Activated naive CD4-positive, alpha-beta T cell treated with anti-CD3 and anti-CD28 coated beads, Interleukin-2, amount 50 U/mL, for 24 hours (primary cell): Measurements from ENCODE around the gene ABHD10.

Experiments
- H3K27ac Mint-ChIP-seq: one replicate; pipeline ENCODE4 v1.8.0; 2021; ENCODE audit warnings: mild to moderate bottlenecking, mixed read lengths
- H3K27me3 Mint-ChIP-seq: one replicate; pipeline ENCODE4 v1.8.0; 2021; ENCODE audit warnings: mixed read lengths
- H3K36me3 Mint-ChIP-seq: one replicate; pipeline ENCODE4 v1.8.0; 2021; ENCODE audit warnings: mixed read lengths
- H3K4me1 Mint-ChIP-seq: one replicate; pipeline ENCODE4 v1.8.0; 2021; ENCODE audit warnings: mixed read lengths
- H3K4me3 Mint-ChIP-seq: one replicate; pipeline ENCODE4 v1.8.0; 2021; ENCODE audit warnings: mild to moderate bottlenecking, mixed read lengths
- H3K9me3 Mint-ChIP-seq: one replicate; pipeline ENCODE4 v1.8.0; 2021; ENCODE audit warnings: mixed read lengths

ABHD10 gene

DNA sequence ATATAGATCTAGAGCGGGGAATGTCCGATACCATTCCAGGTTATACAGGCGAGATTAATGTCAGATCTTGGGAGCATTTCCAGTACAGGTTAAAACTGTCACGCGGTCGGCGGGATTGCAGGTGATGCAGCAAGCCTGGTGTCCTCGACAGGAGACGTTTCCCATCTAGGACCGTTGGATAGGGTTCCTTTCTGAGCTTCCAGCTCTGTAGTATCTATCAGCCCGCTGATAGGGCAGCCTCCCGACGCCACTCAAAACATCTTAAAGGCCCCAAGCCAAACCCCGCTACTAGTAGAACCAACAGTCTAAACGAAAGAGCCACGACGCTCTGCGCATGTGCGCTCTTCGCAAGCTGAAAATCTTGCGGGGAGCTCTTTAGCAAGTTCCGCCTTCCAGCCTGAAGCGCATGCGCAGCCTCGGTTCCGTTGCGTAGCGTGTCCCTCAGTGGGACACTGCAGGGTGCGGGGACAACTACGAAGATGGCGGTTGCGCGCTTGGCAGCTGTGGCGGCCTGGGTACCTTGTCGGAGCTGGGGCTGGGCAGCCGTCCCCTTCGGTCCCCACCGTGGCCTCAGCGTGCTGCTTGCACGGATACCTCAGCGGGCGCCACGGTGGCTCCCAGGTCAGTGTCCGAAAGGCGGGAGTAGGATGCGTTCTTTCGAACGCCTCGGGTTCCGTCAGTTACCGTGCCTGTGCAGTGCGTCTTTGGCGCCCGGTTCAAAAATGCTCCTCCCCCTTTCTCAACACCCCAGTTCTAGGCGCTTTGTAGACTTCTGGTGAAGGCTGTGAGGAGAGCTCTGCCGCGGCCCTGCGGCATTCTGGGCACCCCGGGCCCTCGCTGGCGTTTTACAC, at the start of gene ABHD10:
ABHD10 (plus strand) TSS at position 444 of the 851 bp plus-strand sequence; CDS start at position 480, 36 bp downstream.
- peaks cover under 1% of the 10 kb centered on the region for H3K27me3 Mint-ChIP-seq
- H3K27ac Mint-ChIP-seq, result peak within 1 kb of the TSS; percentile 7
- H3K4me3 Mint-ChIP-seq, result peak within 1 kb of the TSS; percentile 77
- peaks cover 49% of the 10 kb centered on the region for H3K4me1 Mint-ChIP-seq
- no peaks in the 10 kb centered on the region for H3K9me3 Mint-ChIP-seq
- peaks cover 4% of the 10 kb centered on the region for H3K36me3 Mint-ChIP-seq

DNA sequence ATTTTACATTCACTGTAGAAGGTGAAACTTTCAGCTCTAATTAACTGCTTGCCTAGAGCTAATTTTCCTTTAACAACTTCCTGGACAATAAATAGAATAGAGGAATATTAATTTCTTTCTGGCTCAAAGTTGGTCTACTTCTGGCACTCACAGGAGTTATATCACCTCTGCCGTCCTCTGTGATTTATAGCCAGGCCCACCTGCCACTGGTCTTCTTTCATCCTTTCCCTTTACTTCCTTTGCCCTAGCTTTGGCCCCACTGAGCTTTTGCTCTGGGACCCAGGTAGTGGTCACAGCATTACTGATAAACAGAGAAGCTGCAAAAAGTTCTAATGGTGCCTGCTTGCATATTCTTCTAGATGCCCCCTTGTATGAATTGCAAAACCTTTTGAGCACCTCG, 49.3 kb upstream of the ABHD10 start:
- Mint-ChIP-seq H3K9me3 (no peaks in the 10 kb centered on the region), H3K27ac (no peak overlapping the region), H3K4me1 (no peaks in the 10 kb centered on the region), H3K4me3 (no peak overlapping the region), H3K36me3 (no peaks in the 10 kb centered on the region), H3K27me3 (no peaks in the 10 kb centered on the region)

DNA sequence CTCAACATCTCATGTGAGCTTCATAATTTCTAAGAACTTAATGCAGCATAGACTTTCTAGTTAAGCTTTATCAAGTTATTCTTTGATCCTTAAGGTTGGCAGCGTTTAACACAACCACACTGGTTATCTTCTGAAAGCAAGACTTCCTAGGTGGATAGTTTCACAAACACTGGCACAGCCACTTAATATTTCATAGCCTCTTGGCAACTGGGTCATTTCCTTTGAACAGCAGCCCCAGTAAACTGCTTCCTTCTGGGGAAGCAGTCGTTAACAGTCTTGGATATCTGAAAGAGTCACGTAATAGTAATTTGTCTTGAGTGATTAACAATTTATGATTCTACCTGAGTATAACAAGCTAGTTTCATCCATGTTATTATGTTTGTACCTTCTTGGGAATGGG, 45.9 kb upstream of the ABHD10 start:
- H3K4me1 Mint-ChIP-seq, result no peaks in the 10 kb centered on the region
- no peak overlapping the region for H3K4me3 Mint-ChIP-seq
- no peaks in the 10 kb centered on the region for H3K36me3 Mint-ChIP-seq
- H3K27me3 Mint-ChIP-seq, result no peaks in the 10 kb centered on the region
- H3K9me3 Mint-ChIP-seq, result no peaks in the 10 kb centered on the region
- H3K27ac Mint-ChIP-seq, result no peak overlapping the region

DNA sequence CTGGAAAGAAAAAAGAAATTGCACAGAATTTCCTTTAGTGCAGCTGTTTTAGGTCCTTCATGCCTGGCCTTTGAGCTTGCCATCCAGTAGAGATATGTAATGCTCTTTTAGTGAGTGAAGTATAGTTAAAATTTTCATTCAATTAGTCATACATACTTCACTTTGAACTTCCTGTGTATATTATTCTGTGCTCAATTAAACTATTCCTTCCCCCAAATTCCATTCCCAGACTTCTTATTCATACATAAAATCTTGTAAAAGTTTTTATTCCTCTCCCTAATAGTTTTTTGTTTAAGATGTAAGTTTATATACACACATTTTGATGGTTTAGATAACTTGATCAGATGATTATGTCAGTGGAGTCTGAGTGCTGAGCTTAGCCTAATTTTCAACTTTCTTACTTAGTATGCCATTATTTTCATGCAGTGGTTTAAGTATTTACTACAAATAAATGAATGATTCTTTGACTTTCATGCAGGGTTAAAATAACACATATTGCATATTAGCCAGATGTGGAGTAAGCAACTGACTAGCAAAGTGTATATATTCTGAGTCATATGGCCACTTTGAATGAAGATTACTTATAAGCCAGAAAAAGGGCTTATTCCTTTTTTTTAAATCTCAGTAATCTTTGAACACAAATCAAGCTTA, 42.5 kb upstream of the ABHD10 start:
- no peaks in the 10 kb centered on the region for H3K36me3 Mint-ChIP-seq
- no peaks in the 10 kb centered on the region for H3K4me1 Mint-ChIP-seq
- no peak overlapping the region for H3K27ac Mint-ChIP-seq
- H3K9me3 Mint-ChIP-seq, result no peaks in the 10 kb centered on the region
- H3K4me3 Mint-ChIP-seq, result no peak overlapping the region
- H3K27me3 Mint-ChIP-seq, result no peaks in the 10 kb centered on the region

DNA sequence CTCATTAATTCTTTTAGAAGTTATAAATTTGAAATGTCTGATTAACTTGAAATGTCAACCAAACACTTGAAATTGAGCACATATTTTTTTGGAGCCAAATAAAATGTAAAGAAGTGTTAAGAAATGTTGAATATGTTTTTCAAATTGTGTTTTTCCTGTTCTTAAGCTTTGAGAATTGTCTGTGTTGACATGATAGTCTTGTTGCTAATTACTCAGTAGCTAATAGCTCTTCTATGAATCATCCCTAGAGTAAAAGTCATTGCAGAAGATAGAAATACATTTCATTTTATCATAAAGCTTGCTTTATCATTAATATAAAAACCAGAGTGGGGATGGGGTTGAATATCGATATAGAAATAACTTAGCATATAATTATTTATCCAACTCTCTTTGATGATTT, 41.9 kb upstream of the ABHD10 start:
- Mint-ChIP-seq H3K36me3 (no peaks in the 10 kb centered on the region), H3K4me1 (no peaks in the 10 kb centered on the region), H3K4me3 (no peak overlapping the region), H3K27me3 (no peaks in the 10 kb centered on the region), H3K27ac (no peak overlapping the region), H3K9me3 (no peaks in the 10 kb centered on the region)

DNA sequence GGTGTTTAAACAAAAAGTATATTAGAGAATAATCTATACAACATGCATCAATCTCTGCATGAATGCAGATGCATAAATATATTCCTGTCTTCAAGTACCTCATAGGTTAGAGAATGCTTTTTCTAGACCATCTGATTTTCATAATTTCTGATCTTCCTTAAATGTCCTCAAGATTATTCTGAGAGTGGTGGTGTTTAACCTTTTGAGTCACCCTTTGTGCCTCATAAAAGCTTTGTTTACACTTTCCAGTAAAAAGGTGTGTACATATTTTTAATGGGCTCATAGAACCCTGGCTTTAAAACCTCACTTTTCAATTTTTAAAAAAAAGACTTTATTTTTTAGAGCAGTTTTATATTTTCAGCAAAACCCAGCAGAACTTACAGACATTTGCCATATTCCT, 41.0 kb upstream of the ABHD10 start:
- no peaks in the 10 kb centered on the region for H3K4me1 Mint-ChIP-seq
- no peaks in the 10 kb centered on the region for H3K9me3 Mint-ChIP-seq
- no peaks in the 10 kb centered on the region for H3K27me3 Mint-ChIP-seq
- H3K4me3 Mint-ChIP-seq, result no peak overlapping the region
- no peaks in the 10 kb centered on the region for H3K36me3 Mint-ChIP-seq
- H3K27ac Mint-ChIP-seq, result no peak overlapping the region

DNA sequence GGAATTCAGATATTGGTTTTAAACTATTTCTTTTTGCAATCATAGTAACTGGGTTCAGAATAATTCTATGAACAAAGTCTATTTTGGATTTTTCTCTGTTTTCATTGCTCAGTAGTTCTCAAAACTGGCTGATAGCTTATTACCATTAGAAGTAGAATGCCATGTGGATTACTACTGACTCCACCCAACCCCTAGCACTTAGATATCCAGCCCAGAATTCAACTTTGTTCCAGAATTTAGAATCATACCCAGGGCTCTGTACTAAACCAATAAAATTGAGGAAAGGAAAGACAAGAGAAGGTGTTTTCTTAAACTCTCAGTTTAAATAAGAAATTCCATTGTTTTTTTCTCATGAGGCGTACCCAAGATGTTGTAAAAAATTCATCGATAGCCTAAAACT, 39.0 kb upstream of the ABHD10 start:
- Mint-ChIP-seq H3K4me3 (no peak overlapping the region), H3K27me3 (no peaks in the 10 kb centered on the region), H3K4me1 (no peaks in the 10 kb centered on the region), H3K9me3 (no peaks in the 10 kb centered on the region), H3K36me3 (no peaks in the 10 kb centered on the region), H3K27ac (no peak overlapping the region)

DNA sequence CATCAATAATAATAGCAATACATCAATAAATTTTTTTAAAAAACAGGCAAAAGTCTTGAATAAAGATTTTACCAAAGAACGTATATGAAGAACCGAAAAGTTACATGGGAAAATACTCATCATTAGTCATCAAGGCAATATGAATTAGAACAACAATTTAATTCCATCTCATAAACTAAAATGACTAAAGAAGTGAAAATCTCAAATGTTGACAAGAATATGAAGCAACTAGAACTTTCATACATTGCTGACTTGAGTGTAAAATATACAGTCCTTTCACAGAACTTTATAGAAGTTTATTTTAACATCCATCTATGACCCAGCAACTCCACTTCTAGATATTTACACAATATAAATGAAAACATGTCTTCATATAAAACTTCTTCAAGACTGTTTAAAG, 35.3 kb upstream of the ABHD10 start:
- H3K27ac Mint-ChIP-seq, result no peak overlapping the region
- H3K36me3 Mint-ChIP-seq, result peaks cover 3% of the 10 kb centered on the region
- no peaks in the 10 kb centered on the region for H3K9me3 Mint-ChIP-seq
- peaks cover 3% of the 10 kb centered on the region for H3K27me3 Mint-ChIP-seq
- H3K4me1 Mint-ChIP-seq, result no peaks in the 10 kb centered on the region
- no peak overlapping the region for H3K4me3 Mint-ChIP-seq

DNA sequence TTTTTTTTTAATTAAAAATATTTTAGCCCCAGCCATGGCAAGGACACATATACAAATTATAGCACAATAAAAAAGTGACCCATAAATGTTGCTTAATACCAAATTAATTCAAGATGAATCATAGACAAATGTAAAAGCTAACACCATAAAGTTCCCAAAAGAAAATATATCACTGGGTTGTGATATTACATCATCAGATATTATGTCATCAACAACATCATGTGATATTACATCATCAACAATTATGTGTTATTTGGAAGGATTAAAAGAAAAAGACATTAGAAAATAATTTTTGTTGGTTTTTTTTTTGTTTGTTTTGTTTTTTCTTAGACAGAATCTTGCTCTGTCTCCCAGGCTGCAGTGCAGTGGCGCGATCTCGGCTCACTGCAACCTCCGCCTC, 34.5 kb upstream of the ABHD10 start:
- Mint-ChIP-seq H3K9me3 (no peaks in the 10 kb centered on the region), H3K27ac (no peak overlapping the region), H3K4me1 (no peaks in the 10 kb centered on the region), H3K36me3 (peaks cover 3% of the 10 kb centered on the region), H3K4me3 (no peak overlapping the region), H3K27me3 (peaks cover 3% of the 10 kb centered on the region)

DNA sequence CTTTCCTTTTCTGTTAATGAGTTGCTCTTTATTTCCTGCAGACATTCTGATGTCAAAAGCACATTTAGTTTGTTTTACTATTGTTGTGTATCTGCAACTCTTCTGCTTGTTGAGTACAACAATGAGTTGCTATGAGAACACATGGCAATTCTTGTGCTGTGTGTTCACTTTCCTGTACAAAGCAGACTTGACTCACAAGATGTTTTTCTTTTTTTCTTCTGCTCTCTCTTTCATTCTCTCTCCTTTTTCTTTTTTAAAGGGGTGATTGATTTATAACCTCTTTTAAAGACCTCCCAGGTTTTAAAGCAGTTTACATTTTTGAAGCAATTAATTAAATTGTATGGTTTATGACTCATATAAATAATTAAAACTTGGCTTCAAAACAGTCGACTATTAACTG, 31.6 kb upstream of the ABHD10 start:
- Mint-ChIP-seq H3K36me3 (peaks cover 3% of the 10 kb centered on the region), H3K27me3 (peaks cover 3% of the 10 kb centered on the region), H3K4me1 (no peaks in the 10 kb centered on the region), H3K9me3 (no peaks in the 10 kb centered on the region), H3K4me3 (no peak overlapping the region), H3K27ac (no peak overlapping the region)

DNA sequence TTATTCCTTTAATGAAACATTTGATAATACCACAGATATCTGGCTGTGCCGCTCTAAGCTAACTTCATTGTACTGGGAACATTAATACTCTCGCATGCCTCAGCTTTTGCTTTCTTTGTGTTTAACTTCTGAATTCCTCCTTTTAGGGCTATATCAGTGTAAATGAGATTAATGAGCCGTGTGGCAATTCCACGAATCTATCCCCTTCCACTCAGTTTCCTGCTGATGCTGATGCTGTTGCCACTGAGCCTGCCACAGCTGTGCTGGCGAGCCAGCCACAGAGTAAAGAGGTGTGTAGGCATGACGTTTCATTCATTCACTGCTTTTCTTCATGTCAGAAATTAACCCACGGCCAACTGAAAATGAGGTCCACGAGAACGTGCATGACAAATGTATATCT, 30.0 kb upstream of the ABHD10 start:
- H3K9me3 Mint-ChIP-seq, result no peaks in the 10 kb centered on the region
- peaks cover 3% of the 10 kb centered on the region for H3K36me3 Mint-ChIP-seq
- H3K27ac Mint-ChIP-seq, result no peak overlapping the region
- peaks cover 3% of the 10 kb centered on the region for H3K27me3 Mint-ChIP-seq
- H3K4me3 Mint-ChIP-seq, result no peak overlapping the region
- H3K4me1 Mint-ChIP-seq, result no peaks in the 10 kb centered on the region

DNA sequence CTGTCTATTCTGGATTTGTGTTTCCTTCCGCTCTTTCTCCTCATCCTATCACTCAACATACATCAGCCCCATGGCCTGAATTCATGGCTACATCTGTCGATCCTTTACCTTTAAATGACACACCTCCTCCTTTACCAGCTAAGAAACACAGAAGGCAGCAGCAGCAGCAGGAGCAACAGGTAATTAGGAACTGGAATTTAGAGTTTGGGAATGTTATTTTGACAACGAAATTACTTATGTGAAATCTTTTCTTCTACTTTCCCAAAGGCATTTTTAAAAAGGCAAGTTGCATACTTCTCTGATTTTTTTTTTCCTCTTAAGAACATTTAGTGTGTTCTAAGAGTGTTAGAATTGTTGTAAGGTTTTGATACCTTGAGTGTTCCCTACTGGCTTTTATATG, 29.1 kb upstream of the ABHD10 start:
- Mint-ChIP-seq H3K4me3 (no peak overlapping the region), H3K9me3 (no peaks in the 10 kb centered on the region), H3K27ac (no peak overlapping the region), H3K4me1 (no peaks in the 10 kb centered on the region), H3K27me3 (peaks cover 3% of the 10 kb centered on the region), H3K36me3 (peaks cover 3% of the 10 kb centered on the region)

DNA sequence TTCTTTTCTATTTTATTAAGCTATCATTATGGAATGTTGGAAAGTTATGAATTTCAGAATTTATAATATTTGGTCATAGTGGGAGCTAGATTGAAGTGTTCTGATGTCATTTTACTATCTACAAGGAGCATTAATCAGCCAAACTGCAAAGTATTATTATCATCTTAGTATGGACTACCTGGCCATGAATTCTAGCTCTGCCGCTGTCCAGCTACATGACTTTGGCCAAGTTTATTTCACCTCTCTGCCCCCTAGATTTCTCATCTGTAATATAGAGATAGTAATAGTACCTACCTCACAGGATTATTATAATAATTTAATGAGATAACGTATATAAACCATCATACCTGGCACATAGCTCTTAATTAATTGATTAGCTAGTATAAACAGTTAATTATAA, 27.8 kb upstream of the ABHD10 start:
- Mint-ChIP-seq H3K4me3 (no peak overlapping the region), H3K4me1 (no peaks in the 10 kb centered on the region), H3K27me3 (peaks cover 3% of the 10 kb centered on the region), H3K27ac (no peak overlapping the region), H3K9me3 (no peaks in the 10 kb centered on the region), H3K36me3 (no peaks in the 10 kb centered on the region)

DNA sequence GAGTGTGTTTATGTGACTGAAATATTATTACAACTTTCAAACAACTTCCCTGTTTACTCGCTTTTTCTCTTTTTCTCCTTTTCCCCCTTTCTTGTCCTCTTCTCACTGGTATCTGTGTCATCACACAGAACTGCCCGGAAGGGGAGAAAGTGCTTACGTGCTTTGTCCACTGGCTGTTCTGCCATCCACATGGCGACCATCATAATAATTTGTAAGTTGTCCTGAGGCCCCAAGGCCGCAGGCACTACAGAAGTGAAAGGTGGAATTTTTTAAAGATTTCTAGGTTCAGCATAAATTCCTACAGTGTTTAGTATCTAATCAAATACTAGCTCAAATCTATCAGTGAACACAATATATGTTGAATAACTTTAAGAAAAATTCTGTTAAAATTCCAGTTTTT, 26.7 kb upstream of the ABHD10 start:
- H3K9me3 Mint-ChIP-seq, result no peaks in the 10 kb centered on the region
- no peaks in the 10 kb centered on the region for H3K4me1 Mint-ChIP-seq
- no peak overlapping the region for H3K27ac Mint-ChIP-seq
- H3K4me3 Mint-ChIP-seq, result no peak overlapping the region
- H3K27me3 Mint-ChIP-seq, result no peaks in the 10 kb centered on the region
- no peaks in the 10 kb centered on the region for H3K36me3 Mint-ChIP-seq

DNA sequence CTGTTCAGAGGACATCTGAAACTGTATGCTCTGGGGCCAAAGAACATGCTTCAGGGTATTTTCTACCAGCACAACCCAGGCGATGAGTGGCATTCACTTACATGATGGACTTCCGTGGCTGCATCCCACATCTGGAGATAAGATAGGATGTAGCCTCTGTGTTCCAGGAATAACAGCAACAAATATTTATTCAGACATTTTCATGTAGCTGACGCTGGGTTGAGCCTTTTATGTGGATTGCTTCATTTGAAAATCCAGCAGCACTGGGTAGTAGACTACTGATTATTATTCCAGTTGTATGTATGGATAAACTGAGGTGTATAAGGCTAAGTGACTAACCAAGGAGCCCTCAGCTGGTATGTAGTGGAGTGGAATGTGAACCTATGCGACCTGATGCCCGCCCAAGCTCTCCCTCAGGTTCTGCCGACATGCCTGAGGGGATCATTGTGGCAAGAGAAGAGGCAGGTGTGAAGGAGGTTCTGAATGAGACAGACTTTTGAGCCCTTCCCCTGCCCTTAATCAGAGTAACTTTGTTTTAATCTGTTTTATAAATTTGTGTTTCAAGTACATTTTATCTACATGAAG, 25.9 kb upstream of the ABHD10 start:
- no peaks in the 10 kb centered on the region for H3K9me3 Mint-ChIP-seq

DNA sequence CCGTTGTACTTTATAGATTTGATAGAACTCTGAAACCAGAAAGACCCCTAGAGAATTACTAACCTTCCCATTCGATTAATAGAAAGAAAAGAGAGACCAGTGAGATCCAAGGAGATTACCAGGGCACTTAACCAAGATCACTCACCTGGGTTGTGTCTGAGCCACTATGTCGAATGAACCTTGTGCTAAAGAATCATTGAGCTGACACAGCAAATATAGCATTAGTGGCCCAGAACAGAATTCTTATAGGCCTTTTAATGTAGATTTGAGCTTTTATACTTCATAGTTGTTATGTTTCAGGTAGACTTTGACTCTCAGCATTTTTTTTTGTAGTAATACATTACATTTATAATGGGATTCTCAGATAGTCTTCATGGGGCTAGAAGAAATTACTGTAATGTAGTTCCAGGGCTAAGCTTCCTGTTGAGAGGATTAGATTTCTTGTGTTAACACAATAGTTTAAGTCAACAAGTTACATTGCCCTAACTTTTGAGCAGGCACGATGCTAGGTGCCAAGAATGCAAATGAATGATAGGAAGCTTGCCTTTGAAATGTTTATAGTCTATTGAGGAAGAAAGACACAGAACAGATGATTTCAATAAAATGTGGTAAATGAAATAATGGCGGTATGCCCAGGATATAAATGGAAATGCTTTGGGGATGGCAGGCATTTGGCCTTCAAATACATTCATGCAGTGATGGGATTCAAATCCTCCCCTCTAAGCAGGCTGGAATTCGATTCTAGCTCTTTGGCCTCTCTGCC, 24.4 kb upstream of the ABHD10 start:
- Mint-ChIP-seq H3K27ac (no peak overlapping the region), H3K36me3 (no peaks in the 10 kb centered on the region)

More for the DNA sequence above, 25.9 kb upstream of the ABHD10 start:
- Mint-ChIP-seq H3K27me3 (no peaks in the 10 kb centered on the region), H3K4me1 (no peaks in the 10 kb centered on the region), H3K36me3 (no peaks in the 10 kb centered on the region), H3K4me3 (no peak overlapping the region), H3K27ac (no peak overlapping the region)

More for the DNA sequence above, 24.4 kb upstream of the ABHD10 start:
- no peaks in the 10 kb centered on the region for H3K9me3 Mint-ChIP-seq
- no peak overlapping the region for H3K4me3 Mint-ChIP-seq
- no peaks in the 10 kb centered on the region for H3K27me3 Mint-ChIP-seq
- H3K4me1 Mint-ChIP-seq, result no peaks in the 10 kb centered on the region
